HepG2 (cell line): Measurements from ENCODE around the gene PPP2R2C. TPM values are rescaled to one million over a fixed set of nuclear protein-coding genes. Genes with fewer than 3 reads are reported as not detected.
A peak's percentile ranks its signal among the peaks of the same experiment; 100 is the strongest.

ENCODE experiments used
- DR1 ChIP-seq: sonication (generic); formaldehyde crosslinking; IDR thresholded peaks from 2 replicates; pipeline ENCODE4 v1.8.0; 2021; ENCODE audit warnings: mild to moderate bottlenecking, missing genetic modification reagents, inconsistent platforms
- ELF3 ChIP-seq: IDR thresholded peaks from 2 replicates; pipeline ENCODE4 v1.6.1; 2016; ENCODE audit warnings: missing genetic modification reagents, missing compliant biosample characterization
- ETV5 ChIP-seq: IDR thresholded peaks from 2 replicates; pipeline ENCODE4 v1.6.1; 2018; ENCODE audit warnings: missing biosample characterization, missing genetic modification reagents, inconsistent platforms, borderline replicate concordance
- FOXP1 ChIP-seq, 2 experiments: fragments of 450-650 bp in 1 of 2; IDR thresholded peaks; 2 replicates each; pipeline ENCODE4 v1.6.1; 2017 to 2018; ENCODE audit warnings: antibody characterized with exemption in 1 of 2
- HOXA5 ChIP-seq: sonication (generic); formaldehyde crosslinking; IDR thresholded peaks from 2 replicates; pipeline ENCODE4 v1.4.0; 2020; ENCODE audit warnings: missing genetic modification reagents
- KLF6 ChIP-seq: IDR thresholded peaks from 2 replicates; pipeline ENCODE4 v1.8.0; 2016; ENCODE audit warnings: missing biosample characterization, missing genetic modification reagents
- MAFG ChIP-seq: sonication (generic); formaldehyde crosslinking; IDR thresholded peaks from 2 replicates; pipeline ENCODE4 v1.5.1; 2020; ENCODE audit warnings: mild to moderate bottlenecking, missing genetic modification reagents
- RXRA ChIP-seq: sonication (generic); formaldehyde crosslinking; IDR thresholded peaks from 2 replicates; pipeline ENCODE4 v1.5.1; 2020; ENCODE audit warnings: missing genetic modification reagents
- SOX6 ChIP-seq, 2 experiments: fragments of 450-650 bp in 1 of 2; sonication (generic) in 1 of 2; formaldehyde crosslinking in 1 of 2; IDR thresholded peaks; 2 replicates each; pipeline versions ENCODE4 v1.4.0 to v1.6.1; 2017 to 2020; ENCODE audit warnings: antibody characterized with exemption in 1 of 2, mild to moderate bottlenecking in 1 of 2, missing genetic modification reagents in 1 of 2
- TRIM24 ChIP-seq: sonication (generic); formaldehyde crosslinking; IDR thresholded peaks from 2 replicates; pipeline ENCODE4 v1.8.0; 2022; ENCODE audit warnings: mild to moderate bottlenecking, missing genetic modification reagents
- ZBTB3 ChIP-seq: sonication (generic); formaldehyde crosslinking; IDR thresholded peaks from 2 replicates; pipeline ENCODE4 v1.4.0; 2020; ENCODE audit warnings: low read depth, mild to moderate bottlenecking, moderate library complexity, missing genetic modification reagents, borderline replicate concordance
- ZNF143 ChIP-seq: sonication (generic); formaldehyde crosslinking; IDR thresholded peaks from 2 replicates; pipeline ENCODE4 v1.4.0; 2020; ENCODE audit warnings: missing genetic modification reagents
- ZNF350 ChIP-seq: sonication (generic); formaldehyde crosslinking; IDR thresholded peaks from 2 replicates; pipeline ENCODE4 v1.4.0; 2020; ENCODE audit warnings: mild to moderate bottlenecking, low read depth, missing genetic modification reagents, borderline replicate concordance
- ZNF510 ChIP-seq: sonication (generic); formaldehyde crosslinking; IDR thresholded peaks from 2 replicates; pipeline ENCODE4 v1.4.0; 2020; ENCODE audit warnings: low read depth, mild to moderate bottlenecking, missing genetic modification reagents
- polyA plus RNA-seq, 8 experiments: library from polyadenylated mRNA; depleted of rRNA in 3 of 8; stranded (reverse) in 7 of 8; unstranded in 1 of 8; fragments of >200 nt; fragmentation: Illumina TruSeq in 4 of 8; extraction: Trizol in 4 of 8; gene quantifications; 2 replicates each; pipeline versions ENCODE4 v1.2.1 to v1.2.3, GENCODE V29; 2011 to 2016; ENCODE audit warnings: low read depth in 4 of 8, missing spikeins in 1 of 8, mixed read lengths in 1 of 8; ENCODE audit not compliant: insufficient read depth in 1 of 8
- total RNA-seq, 5 experiments: library from RNA; depleted of rRNA; stranded (reverse); fragments of >200 nt; fragmentation: Illumina TruSeq; extraction: Trizol; gene quantifications; 2 replicates each; pipeline ENCODE4 v1.2.3, GENCODE V29; 2016; ENCODE audit warnings: low read depth in 1 of 5
- TF ChIP-seq, protein P1 (sequence below): sonication (generic); formaldehyde crosslinking; IDR thresholded peaks from 2 replicates; pipeline ENCODE4 v1.5.0; 2020; ENCODE audit warnings: mild to moderate bottlenecking, missing genetic modification reagents, moderate library complexity
- TF ChIP-seq, protein P2 (sequence below): sonication (generic); formaldehyde crosslinking; IDR thresholded peaks from 2 replicates; pipeline ENCODE4 v1.4.0; 2020; ENCODE audit warnings: low read depth, mild to moderate bottlenecking, missing genetic modification reagents
- TF ChIP-seq, protein P3 (sequence below): sonication (generic); formaldehyde crosslinking; IDR thresholded peaks from 2 replicates; pipeline ENCODE4 v1.4.0; 2020; ENCODE audit warnings: missing genetic modification reagents, mild to moderate bottlenecking, borderline replicate concordance
- TF ChIP-seq, protein P4 (sequence below): sonication (generic); formaldehyde crosslinking; IDR thresholded peaks from 2 replicates; pipeline ENCODE4 v1.9.0; 2021; ENCODE audit warnings: missing genetic modification reagents, borderline replicate concordance
- TF ChIP-seq, protein P5 (sequence below): sonication (generic); formaldehyde crosslinking; conservative IDR thresholded peaks from 2 replicates; pipeline ENCODE4 v1.4.0; 2020; ENCODE audit warnings: missing genetic modification reagents
- TF ChIP-seq, protein P6 (sequence below): sonication (generic); formaldehyde crosslinking; IDR thresholded peaks from 2 replicates; pipeline ENCODE4 v1.5.0; 2020; ENCODE audit warnings: mild to moderate bottlenecking, low read depth, missing genetic modification reagents, borderline replicate concordance

The PPP2R2C gene
- total and polyA plus RNA-seq, 2 of the 13 experiments (the other 11 are each of a cell fraction or from before 2014, with no cell fraction given) = 0.60 to 8.6 TPM

DNA sequence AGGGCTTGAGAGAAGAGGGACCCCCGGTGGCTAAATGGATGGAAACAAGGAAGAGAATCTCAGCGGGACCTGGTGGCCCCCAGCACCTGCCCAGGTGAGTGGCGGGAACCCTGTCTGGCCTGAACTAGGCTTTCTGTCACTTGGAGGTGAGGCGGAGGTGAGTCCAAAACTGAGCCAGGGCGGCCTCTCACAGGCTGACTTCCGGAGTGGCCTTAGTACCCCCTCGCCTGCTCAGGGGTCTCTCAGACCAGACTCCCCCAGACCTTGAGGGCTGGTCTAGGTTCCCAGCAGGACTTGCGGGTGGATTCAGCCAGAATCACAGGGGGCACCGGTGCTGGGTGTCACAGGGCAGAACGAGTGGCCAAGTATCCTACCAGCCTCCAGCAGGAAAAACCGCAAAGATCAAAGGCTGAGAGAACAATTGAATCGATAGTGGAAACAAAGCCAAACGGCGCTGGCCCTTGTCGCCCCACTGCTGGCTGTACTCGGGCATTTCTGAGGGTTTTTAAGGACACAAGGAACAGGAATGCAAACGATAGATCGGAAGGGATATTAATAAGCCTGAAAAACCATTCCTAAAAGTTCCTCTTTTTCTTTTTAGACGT lies 135.0 kb downstream of the PPP2R2C start (continued):
- TF ChIP-seq ELF3 (CRISPR knock-in tag) (0 out of 2 replicates have a peak, but pooled peaks have one; percentile 36), KLF6 (no peak), RXRA (CRISPR knock-in tag) (peak; percentile 76; the same call in 1 of the 2 replicates), TRIM24 (no peak), HOXA5 (CRISPR knock-in tag) (no peak), MAFG (CRISPR knock-in tag) (no peak), DR1 (no peak), FOXP1 (IDR thresholded peaks at IDR 0.05) (no peak), FOXP1 (CRISPR knock-in tag; IDR thresholded peaks at IDR 0.05) (peak; percentile 25; the same call in 1 of the 2 replicates), ZNF143 (peak; percentile 34; the same call in 1 of the 2 replicates), ZBTB3 (CRISPR knock-in tag) (no peak), ETV5 (CRISPR knock-in tag) (peak; percentile 50; the same call in 1 of the 2 replicates), ZNF510 (CRISPR knock-in tag) (no peak), ZNF350 (CRISPR knock-in tag) (no peak), SOX6 (IDR thresholded peaks at IDR 0.05) (0 out of 2 replicates have a peak, but pooled peaks have one; percentile 39), SOX6 (CRISPR knock-in tag; IDR thresholded peaks at IDR 0.05) (peak; percentile 98)
- TF ChIP-seq, protein P1, sequence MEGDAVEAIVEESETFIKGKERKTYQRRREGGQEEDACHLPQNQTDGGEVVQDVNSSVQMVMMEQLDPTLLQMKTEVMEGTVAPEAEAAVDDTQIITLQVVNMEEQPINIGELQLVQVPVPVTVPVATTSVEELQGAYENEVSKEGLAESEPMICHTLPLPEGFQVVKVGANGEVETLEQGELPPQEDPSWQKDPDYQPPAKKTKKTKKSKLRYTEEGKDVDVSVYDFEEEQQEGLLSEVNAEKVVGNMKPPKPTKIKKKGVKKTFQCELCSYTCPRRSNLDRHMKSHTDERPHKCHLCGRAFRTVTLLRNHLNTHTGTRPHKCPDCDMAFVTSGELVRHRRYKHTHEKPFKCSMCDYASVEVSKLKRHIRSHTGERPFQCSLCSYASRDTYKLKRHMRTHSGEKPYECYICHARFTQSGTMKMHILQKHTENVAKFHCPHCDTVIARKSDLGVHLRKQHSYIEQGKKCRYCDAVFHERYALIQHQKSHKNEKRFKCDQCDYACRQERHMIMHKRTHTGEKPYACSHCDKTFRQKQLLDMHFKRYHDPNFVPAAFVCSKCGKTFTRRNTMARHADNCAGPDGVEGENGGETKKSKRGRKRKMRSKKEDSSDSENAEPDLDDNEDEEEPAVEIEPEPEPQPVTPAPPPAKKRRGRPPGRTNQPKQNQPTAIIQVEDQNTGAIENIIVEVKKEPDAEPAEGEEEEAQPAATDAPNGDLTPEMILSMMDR (CRISPR knock-in tag) = no peak
- TF ChIP-seq, protein P2, sequence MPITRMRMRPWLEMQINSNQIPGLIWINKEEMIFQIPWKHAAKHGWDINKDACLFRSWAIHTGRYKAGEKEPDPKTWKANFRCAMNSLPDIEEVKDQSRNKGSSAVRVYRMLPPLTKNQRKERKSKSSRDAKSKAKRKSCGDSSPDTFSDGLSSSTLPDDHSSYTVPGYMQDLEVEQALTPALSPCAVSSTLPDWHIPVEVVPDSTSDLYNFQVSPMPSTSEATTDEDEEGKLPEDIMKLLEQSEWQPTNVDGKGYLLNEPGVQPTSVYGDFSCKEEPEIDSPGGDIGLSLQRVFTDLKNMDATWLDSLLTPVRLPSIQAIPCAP = no peak
- TF ChIP-seq, protein P3, sequence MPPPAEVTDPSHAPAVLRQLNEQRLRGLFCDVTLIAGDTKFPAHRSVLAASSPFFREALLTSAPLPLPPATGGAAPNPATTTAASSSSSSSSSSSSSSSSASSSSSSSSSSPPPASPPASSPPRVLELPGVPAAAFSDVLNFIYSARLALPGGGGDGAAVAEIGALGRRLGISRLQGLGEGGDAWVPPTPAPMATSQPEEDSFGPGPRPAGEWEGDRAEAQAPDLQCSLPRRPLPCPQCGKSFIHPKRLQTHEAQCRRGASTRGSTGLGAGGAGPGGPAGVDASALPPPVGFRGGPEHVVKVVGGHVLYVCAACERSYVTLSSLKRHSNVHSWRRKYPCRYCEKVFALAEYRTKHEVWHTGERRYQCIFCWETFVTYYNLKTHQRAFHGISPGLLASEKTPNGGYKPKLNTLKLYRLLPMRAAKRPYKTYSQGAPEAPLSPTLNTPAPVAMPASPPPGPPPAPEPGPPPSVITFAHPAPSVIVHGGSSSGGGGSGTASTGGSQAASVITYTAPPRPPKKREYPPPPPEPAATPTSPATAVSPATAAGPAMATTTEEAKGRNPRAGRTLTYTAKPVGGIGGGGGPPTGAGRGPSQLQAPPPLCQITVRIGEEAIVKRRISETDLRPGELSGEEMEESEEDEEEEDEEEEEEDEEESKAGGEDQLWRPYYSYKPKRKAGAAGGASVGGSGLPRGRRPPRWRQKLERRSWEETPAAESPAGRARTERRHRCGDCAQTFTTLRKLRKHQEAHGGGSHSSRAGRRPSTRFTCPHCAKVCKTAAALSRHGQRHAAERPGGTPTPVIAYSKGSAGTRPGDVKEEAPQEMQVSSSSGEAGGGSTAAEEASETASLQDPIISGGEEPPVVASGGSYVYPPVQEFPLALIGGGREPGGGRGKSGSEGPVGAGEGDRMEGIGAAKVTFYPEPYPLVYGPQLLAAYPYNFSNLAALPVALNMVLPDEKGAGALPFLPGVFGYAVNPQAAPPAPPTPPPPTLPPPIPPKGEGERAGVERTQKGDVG = no peak
- TF ChIP-seq, protein P4, sequence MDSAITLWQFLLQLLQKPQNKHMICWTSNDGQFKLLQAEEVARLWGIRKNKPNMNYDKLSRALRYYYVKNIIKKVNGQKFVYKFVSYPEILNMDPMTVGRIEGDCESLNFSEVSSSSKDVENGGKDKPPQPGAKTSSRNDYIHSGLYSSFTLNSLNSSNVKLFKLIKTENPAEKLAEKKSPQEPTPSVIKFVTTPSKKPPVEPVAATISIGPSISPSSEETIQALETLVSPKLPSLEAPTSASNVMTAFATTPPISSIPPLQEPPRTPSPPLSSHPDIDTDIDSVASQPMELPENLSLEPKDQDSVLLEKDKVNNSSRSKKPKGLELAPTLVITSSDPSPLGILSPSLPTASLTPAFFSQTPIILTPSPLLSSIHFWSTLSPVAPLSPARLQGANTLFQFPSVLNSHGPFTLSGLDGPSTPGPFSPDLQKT (CRISPR knock-in tag) = no peak
- TF ChIP-seq, protein P5, sequence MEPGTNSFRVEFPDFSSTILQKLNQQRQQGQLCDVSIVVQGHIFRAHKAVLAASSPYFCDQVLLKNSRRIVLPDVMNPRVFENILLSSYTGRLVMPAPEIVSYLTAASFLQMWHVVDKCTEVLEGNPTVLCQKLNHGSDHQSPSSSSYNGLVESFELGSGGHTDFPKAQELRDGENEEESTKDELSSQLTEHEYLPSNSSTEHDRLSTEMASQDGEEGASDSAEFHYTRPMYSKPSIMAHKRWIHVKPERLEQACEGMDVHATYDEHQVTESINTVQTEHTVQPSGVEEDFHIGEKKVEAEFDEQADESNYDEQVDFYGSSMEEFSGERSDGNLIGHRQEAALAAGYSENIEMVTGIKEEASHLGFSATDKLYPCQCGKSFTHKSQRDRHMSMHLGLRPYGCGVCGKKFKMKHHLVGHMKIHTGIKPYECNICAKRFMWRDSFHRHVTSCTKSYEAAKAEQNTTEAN (CRISPR knock-in tag) = no peak
- TF ChIP-seq, protein P6, sequence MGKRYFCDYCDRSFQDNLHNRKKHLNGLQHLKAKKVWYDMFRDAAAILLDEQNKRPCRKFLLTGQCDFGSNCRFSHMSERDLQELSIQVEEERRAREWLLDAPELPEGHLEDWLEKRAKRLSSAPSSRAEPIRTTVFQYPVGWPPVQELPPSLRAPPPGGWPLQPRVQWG (CRISPR knock-in tag) = no peak
